Measurements from ENCODE around the gene SFT2D1.
A peak's percentile ranks its signal among the peaks of the same experiment; 100 is the strongest.

SFT2D1 gene

GRCh38 chr6:166308033-166308768, 34.1 kb downstream of the SFT2D1 start, which contains the start of gene PRR18:
Gene PRR18, minus strand, starts transcription at chr6:166308392. Its CDS starts 250 bp downstream, at chr6:166308142.
- no peak for DNase-seq (ENCODE audit: extremely low read depth, low read depth)
- TF ChIP-seq, protein P1, sequence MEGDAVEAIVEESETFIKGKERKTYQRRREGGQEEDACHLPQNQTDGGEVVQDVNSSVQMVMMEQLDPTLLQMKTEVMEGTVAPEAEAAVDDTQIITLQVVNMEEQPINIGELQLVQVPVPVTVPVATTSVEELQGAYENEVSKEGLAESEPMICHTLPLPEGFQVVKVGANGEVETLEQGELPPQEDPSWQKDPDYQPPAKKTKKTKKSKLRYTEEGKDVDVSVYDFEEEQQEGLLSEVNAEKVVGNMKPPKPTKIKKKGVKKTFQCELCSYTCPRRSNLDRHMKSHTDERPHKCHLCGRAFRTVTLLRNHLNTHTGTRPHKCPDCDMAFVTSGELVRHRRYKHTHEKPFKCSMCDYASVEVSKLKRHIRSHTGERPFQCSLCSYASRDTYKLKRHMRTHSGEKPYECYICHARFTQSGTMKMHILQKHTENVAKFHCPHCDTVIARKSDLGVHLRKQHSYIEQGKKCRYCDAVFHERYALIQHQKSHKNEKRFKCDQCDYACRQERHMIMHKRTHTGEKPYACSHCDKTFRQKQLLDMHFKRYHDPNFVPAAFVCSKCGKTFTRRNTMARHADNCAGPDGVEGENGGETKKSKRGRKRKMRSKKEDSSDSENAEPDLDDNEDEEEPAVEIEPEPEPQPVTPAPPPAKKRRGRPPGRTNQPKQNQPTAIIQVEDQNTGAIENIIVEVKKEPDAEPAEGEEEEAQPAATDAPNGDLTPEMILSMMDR (IDR thresholded peaks at IDR 0.05; ENCODE audit: low read depth, low read length, missing control alignments), result no peak
- H3K4me3 ChIP-seq (replicated peaks; ENCODE audit: low read depth, low read length), result peak within 1 kb of the TSS; percentile 22

GRCh38 chr6:166307082-166308032, 35.0 kb downstream of the SFT2D1 start:
- TF ChIP-seq, protein P1 (IDR thresholded peaks at IDR 0.05; ENCODE audit: low read depth, low read length, missing control alignments), result no peak
- no peak for DNase-seq (ENCODE audit: extremely low read depth, low read depth)
- no peak overlapping the region for H3K4me3 ChIP-seq (replicated peaks; ENCODE audit: low read depth, low read length)

- no peak overlapping the region for H3K4me3 ChIP-seq (replicated peaks; ENCODE audit: low read depth, low read length)
- TF ChIP-seq, protein P1 (IDR thresholded peaks at IDR 0.05; ENCODE audit: low read depth, low read length, missing control alignments), result no peak
- no peak for DNase-seq (ENCODE audit: extremely low read depth, low read depth)
These were observed 35.8 kb downstream of the SFT2D1 start for GRCh38 chr6:166306378-166307081.

- DNase-seq (ENCODE audit: extremely low read depth, low read depth), result no peak
- H3K4me3 ChIP-seq (replicated peaks; ENCODE audit: low read depth, low read length), result no peak overlapping the region
- TF ChIP-seq, protein P1 (IDR thresholded peaks at IDR 0.05; ENCODE audit: low read depth, low read length, missing control alignments), result no peak
These were observed 36.7 kb downstream of the SFT2D1 start for GRCh38 chr6:166305562-166306117.

DNA sequence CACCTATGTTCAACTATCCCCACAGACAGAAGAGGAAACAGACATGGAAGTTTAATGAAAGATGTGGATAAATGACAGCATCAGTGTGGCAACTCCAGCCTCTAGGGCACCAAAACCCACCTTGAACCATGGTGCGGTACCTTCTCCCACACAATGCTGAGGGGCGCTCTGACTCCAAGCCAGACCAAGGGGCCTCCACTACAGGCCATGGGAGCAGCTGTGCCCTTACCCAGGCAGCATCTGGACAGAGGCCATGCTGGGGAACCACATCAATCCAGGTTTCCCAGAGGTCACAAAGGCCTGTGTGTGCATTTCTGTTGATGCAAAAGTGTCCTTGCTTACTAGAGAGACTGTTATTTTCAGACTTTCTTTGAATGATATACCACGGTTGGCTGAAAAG, 38.2 kb downstream of the SFT2D1 start:
- no peak for DNase-seq (ENCODE audit: extremely low read depth, low read depth)
- no peak overlapping the region for H3K4me3 ChIP-seq (replicated peaks; ENCODE audit: low read depth, low read length)
- TF ChIP-seq, protein P1 (IDR thresholded peaks at IDR 0.05; ENCODE audit: low read depth, low read length, missing control alignments), result no peak

Data from HFF-Myc (cell line).